ENCODE measurements around the gene CLDN8.

GRCh38 chr21:30234050-30234449 lies 18.2 kb upstream of the CLDN8 start:
- TF ChIP-seq POLR2A (IDR thresholded peaks at IDR 0.05) = no peak
- TF ChIP-seq POLR2AphosphoS5 (IDR thresholded peaks at IDR 0.05) = no peak
- no peak for TF ChIP-seq CTCF (IDR thresholded peaks at IDR 0.05)
